Activated CD4-positive, alpha-beta T cell treated with anti-CD3 and anti-CD28 coated beads, Interleukin-2, Interleukin-6, amounts not matched to agents 100 ng/mL and 50 ng/mL, durations not matched to agents 16 hours and 8 hours (primary cell): Measurements from ENCODE around the gene CENPF.
"Not testable (repeated sequence)": the region's sequence is repeated elsewhere in the genome, so short reads cannot be mapped to it uniquely, and the experiment has no call there.

Experiments
- DNase-seq: peaks from one replicate; pipeline ENCODE4 v3.0.0-alpha.2; 2020

CENPF gene

DNA sequence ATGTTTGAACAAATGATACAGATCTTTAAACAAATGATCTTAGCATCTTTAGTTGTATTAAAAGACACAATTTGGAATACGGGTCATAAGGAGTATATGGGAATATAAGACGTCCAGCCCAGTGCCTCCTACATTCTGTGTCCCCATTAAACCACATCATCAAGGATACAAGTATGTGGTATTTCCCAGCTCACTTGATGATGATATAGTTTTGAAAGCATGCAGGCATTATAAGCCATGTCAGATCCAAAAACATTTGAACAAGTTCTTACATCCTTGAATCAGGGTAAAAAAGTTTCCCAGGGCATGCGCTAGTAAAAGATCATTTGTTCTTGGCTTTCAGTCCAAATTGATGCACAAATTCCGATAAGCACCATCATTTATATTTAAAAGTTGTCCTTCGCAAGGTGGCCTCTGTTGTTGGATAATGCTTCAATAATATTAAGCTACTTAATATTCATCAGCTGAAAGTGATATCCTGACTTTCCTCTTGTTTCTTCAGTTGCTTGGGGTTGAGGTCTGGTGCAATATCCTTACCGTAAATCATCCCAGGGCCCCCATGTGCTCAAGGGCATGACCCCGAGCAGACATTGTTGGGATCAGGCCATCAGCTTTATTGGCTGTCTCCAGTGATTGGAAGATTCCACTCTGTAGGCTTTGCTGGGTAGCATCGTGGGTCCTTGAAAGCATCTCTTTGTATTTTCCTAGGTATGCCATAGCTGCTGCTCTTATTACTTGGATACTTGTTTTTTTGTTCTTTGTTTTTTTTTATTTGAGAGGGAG, 61.8 kb downstream of the CENPF start:
- DNase-seq, result no peak

DNA sequence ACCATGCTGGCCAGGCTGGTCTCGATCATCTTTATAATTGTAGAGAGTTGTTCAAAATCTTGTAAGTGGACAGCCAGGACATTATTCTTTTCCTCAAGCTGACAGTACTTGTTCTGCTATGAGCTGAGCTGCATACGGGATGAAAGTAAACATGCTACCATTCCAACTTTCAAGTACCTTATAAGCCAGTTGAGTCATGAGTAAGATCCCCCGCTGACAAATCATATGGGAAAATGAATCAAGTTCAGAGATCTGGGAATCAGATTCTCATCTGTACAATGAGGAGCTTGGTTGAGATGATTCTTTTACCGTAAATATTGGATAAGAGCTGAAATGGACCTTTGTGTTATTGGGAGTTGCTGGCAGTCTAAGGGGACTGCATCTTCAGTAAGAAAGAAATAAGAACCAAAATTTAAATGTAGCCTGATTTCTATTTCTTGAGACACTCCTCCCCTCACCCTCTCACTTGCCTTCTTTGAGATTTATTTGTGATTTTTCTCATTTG, 62.7 kb downstream of the CENPF start:
- no peak for DNase-seq

DNA sequence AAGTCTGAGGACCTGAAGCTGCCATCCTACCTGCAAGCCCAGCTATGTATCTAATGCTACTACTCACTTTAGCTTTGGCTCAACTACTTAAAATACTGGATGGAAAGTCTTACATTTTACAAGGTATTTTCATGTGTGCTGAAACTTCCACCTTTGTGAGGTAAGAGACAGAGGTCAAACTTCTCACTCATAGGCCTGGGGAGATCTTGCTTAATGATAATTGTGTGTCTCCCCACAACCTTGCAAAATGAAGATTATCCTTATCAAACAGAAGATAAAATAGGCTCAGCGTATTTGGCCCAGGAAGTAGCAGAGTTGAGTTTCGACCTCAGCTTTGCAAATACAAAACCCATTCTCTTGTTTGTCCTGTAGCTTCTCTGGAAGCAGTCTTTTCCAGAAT, 63.7 kb downstream of the CENPF start:
- DNase-seq, result no peak

DNA sequence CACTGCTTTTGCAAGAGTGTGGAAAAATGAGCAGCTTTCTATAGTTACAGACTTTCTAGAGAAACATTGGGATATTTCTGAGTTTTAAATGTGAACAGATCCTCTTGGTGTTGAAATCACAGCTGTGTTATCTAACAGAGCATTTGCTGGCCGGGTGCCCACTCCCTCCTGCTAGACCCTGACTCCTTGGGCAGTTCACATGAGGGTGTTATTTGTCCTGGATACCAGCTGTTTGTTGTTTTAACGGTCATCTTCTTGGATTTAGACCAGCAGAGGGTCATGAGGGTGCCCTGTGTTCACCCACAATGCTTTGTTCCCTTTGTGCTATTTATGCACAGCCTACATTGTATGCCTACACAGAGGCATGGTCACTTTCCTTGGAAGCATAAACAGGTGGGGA, 67.1 kb downstream of the CENPF start:
- no peak for DNase-seq

DNA sequence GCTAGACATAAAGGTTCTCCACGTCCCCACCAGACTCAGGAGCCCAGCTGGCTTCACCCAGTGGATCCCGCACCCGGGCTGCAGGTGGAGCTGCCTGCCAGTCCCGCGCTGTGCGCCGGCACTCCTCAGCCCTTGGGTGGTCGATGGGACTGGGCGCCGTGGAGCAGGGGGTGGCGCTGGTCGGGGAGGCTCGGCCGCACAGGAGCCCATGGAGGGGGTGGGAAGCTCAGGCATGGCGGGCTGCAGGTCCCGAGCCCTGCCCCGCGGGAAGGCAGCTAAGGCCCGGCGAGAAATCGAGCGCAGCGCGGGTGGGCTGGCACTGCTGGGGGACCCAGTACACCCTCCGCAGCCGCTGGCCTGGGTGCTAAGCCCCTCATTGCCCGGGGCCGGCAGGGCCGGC, 70.0 kb downstream of the CENPF start:
- not testable (repeated sequence) for DNase-seq

DNA sequence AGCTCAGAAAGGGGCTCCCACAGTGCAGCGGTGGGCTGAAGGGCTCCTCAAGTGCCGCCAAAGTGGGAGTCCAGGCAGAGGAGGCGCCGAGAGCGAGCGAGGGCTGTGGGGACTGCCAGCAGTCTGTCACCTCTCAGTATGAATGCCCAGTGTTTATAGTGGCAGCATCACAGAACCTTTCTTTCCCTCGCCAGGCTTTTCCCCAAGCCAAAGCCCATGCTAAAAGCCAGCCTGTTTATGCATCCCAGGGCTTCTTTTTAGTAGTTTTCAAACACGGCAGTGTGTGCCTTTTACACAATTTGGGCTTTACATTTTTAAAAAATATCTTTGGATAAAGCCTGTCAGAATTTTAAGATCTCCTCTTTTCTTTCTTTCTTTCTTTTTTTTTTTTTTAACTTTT, 70.6 kb downstream of the CENPF start:
- no peak for DNase-seq

DNA sequence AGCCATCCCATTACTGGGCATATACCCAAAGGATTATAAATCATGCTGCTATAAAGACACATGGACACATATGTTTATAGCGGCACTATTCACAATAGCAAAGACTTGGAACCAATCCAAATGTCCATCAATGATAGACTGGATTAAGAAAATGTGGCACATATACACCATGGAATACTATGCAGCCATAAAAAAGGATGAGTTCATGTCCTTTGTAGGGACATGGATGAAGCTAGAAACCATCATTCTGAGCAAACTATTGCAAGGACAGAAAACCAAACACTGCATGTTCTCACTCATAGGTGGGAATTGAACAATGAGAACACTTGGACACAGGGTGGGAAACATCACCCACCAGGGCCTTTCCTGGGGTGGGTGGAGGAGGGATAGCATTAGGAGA, 72.5 kb downstream of the CENPF start:
- not testable (repeated sequence) for DNase-seq

GRCh38 chr1:214676747-214677146, 73.8 kb downstream of the CENPF start:
- no peak for DNase-seq

DNA sequence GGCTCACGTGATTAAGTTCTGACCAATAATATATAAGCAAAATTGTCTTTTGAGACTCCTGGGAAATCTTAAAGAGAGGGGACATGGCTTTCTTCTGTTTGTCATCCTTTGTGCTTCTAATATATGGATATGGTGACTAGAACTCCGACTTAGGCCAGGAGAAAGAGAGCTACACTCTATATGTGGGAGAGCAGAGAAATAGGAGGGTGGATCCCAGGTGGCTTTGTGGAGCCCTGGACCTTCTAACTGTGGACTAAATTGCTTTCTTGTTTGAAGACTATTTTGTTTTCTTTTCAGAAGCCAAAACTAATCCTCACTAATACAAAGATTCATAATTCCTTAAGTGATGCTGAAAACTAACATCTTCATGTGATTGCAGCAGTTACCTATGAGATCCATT, 75.0 kb downstream of the CENPF start:
- no peak for DNase-seq

DNA sequence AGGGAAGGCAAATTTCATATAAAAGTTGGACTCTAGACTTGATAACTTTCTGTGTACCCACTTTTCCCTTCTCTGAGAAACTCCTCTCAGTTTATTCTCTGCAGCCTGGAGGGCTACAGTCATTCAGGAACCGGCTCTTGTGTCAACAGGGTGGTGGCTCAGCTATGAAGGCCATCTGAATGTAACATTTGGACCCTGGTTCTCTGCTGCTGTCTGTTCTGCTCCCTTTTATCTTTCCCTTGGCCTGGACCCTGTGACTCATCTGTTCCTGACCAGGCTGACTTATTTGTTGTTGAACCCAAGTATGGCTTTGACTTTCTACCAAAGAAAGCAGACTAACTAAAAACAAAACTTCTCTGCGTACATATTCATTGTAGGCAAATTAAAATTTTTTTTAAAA, 75.4 kb downstream of the CENPF start:
- DNase-seq, result peak; percentile 2

GRCh38 chr1:214683621-214684020, 80.6 kb downstream of the CENPF start:
- no peak for DNase-seq

- no peak for DNase-seq
Measured at GRCh38 chr1:214685906-214686305, 82.9 kb downstream of the CENPF start.

GRCh38 chr1:214686497-214686896, 83.5 kb downstream of the CENPF start:
- DNase-seq, result no peak

GRCh38 chr1:214688891-214689290, 85.9 kb downstream of the CENPF start:
- no peak for DNase-seq

GRCh38 chr1:214694769-214695168, 91.8 kb downstream of the CENPF start:
- no peak for DNase-seq

DNA sequence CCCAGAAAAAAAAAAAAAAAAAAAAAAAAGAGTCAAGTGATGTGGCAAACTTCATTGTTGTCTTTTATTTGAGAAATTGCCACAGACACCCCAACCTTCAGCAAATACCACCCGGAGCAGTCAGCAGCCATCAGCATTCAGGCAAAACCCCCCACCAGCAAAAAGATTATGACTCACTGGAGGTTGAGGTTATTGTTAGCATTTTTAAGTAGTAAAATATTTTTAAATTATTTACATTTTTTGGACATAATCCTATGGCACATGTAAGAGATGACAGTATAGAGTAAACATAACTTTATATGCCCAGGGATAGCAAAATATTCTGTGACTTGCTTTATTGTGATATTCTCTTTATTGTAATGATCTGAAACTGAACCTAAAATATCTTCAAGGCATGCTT, 95.6 kb downstream of the CENPF start:
- DNase-seq, result no peak

DNA sequence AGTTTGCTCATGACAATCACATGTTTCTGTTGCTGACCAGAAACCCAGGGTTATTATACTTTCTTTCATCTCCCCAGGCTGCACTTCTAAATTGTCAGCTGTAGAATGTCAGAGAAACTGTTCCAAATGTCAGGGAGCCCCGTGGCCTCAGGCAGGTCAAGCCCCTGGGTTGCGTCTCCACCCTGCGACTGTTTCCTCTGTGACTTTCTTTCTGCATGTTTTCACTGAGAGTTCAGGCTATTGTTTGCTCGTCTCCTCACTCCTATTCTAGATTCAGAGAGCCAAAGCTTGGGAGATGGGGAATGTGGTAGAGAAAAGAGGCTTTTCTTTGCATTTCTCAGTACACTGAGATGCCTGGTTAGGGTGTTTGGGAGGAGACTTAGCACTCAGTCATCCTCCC, 97.4 kb downstream of the CENPF start:
- DNase-seq, result no peak

GRCh38 chr1:214702556-214702955, 99.6 kb downstream of the CENPF start:
- DNase-seq, result no peak

DNA sequence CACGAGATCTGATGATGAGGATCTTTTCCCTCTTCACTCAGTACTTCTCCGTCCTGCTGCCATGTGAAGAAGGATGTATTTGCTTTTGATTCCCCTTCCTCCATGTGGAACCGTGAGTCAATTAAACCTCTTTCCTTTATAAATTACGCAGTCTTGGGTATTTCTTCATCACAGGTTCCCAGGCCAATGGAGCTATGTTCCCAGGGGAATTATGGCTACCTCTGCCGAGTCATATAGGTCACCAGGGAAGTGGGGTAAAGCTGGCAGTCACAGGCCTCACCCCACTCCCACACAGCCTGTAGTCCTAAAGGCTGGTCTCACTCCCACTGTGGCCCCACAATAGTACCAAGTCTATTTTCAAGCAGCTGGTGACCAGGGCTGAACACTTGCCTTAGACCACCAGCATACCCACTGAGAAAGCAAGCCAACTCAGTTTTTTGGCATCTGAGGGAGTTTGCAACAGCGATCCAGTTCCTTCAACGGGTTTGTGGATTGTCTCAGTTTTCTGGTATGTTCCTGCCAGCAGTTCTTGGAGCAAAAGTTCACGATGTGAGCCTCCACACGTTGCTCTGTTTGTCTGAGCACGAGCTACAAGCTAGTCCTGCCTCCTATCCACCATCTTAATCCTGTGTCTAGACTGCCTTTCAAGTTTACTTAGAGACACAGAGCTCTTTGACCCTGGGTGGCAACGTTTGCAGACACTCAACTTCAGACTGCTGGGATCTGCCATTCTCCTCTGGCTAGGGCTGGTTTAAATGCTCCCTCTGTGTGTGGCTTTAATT, 104.5 kb downstream of the CENPF start:
- no peak for DNase-seq

GRCh38 chr1:214708321-214708955, 105.4 kb downstream of the CENPF start:
- no peak for DNase-seq

- DNase-seq, result no peak
Measured at GRCh38 chr1:214709241-214709640, 106.2 kb downstream of the CENPF start.

GRCh38 chr1:214712737-214713136, 109.7 kb downstream of the CENPF start:
- no peak for DNase-seq
